ENCODE measurements around the gene PHOSPHO2.

PHOSPHO2 gene, protein sequence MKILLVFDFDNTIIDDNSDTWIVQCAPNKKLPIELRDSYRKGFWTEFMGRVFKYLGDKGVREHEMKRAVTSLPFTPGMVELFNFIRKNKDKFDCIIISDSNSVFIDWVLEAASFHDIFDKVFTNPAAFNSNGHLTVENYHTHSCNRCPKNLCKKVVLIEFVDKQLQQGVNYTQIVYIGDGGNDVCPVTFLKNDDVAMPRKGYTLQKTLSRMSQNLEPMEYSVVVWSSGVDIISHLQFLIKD

DNA sequence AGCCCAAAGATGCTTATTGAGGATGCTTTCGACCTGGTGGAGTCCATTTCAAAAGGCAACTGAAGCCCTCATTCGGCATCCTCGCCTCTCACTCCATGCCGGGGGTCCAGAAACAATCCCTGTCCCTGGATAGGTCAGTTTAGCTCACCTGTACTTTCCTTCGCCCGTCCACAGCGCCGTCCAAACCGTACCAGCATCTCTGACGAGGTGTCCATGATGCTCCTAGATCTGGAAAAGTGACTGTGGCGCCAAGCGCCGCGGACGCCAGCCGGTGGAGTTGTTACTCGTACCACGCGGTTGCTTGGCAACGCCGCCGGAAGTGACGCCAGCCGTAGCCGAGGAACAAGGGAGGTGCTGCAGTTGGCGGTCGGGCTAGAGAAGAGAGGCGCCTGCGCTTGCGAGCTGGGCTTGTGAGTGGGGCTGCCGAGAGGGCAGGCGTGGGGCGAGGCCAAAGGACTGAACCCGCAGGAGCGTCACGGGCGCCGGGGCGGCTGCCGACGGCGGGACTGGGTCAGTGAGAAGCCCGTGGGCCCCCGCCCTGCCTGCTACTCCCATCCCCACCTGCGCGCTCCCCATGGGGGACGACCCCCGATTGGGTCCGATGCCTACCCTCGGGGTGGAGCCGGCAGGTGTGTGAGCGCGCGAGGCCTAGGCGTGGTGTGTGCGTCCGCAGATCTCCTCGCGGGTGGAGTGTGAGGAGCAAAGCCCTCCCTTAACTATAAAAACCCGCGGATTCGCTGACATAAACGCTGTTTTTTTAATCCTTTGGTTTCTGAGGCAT lies at the start of gene PHOSPHO2, which contains the start of gene CFAP210:
PHOSPHO2 (plus strand) TSS at position 357 of the 781 bp plus-strand sequence. CDS start 6,503 bp downstream, outside the sequence.
CFAP210 (minus strand) TSS at position 293 of the 781 bp plus-strand sequence; CDS start at position 215, 78 bp downstream.
- DNase-seq: peak; percentile 96

DNA sequence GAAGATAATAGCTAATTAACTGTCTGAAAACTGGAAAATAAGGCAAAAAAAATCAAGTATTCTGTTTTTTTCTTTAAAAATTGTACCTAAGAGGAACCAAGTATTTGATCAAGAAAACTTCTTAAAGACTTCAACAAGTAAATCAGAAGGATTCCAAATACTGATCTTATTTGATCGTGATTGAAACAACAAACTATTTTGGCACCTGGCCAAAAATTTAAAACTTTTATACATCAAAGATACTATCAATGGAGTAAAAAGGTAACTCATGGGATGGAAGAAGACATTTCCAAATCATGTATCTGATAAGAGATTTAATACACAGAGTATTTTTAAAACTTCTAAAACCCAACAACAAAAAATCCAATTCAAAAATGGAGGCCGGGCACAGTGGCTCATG lies 46.8 kb upstream of the PHOSPHO2 start:
- DNase-seq: no peak

DNA sequence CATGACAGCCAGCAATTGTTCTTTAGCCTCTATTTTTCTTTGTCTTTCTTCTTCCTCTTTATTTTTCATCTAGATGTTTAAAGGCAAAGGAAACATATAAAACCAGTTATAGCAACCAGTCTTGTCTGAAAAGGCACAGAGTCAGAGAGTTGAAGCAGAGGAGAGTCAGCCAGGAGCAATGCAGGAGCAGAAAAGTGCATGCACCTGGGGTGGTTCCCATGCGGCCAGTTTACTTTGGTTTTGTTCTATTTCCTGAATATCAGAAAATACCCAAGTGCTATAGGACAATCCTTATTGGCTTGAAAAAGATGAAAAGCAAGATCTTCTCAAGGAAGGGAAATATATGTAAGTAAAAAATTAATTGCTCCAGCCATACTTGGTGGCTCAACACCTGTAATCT lies 45.0 kb upstream of the PHOSPHO2 start:
- no peak for DNase-seq

DNA sequence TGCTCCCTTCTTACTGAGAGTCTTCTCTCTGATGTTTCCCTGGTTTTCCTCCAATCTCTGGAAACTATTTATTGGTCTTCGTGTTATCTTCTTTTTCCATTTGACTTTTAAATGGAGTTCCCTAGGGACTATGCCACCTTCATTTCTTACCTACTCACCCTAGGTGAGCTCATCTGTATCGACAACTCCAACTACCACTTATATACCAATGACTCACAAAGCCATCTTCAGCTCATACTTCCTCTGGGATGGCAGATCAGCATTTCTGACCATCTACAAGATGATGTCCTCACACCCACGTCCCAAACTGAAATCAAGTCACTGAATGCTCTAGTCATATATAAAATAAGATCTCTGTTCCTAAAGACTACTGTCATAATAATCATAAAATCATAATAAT lies 40.6 kb upstream of the PHOSPHO2 start:
- no peak for DNase-seq

DNA sequence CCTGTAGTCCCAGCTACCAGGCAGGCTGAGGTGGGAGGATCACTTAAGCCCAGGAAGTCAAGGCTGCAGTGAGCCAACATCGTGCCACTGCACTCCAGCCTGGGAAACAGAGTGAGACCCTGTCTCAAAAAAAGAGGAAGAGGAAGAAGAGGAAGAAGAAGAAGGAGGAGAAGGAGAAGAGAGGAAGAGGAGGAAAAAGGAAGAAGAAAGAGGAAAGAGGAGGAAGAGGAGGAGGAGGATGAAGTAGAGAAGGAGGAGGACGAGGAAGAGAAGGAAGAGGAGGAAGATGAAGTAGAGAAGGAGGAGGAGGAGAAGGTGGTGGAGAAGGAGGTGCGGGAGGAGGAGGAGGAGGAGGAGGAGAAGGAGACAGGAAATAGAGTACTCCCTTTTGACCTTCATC lies 38.1 kb upstream of the PHOSPHO2 start:
- DNase-seq: no peak

DNA sequence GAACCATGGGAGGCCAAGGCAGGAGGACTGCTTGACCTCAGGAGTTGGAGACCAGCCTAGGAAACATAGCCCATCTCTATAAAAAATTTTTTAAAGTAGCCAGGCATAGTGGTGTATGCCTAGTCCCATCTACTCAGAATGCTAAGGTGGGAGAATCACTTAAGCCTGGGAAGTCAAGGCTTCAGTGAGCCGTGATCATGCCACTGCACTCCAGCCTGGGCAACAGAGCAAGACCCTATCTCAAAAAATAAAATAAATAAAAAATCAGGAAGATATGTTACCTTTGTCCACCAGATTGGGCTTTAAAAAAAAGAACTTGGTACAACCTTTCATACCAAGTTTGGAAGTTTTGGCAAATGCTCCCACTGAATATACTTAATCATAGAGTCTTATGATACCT lies 35.4 kb upstream of the PHOSPHO2 start:
- no peak for DNase-seq

DNA sequence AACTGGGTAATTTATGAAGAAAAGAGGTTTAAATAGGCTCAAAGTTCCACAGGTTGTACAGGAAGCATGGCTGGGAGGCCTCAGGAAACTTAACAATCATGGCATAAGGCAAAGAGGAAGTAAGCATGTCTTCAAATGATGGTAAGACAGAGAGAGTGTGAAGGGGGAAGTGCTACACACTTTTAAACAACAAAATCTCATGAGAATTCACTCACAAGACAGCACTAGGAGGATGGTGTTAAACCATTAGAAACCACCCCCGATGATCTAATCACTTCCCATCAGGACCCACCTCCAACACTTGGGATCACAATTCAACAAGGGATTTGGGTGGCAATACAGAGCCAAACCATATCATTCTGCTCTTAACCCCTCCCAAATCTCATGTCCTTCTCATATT lies 34.9 kb upstream of the PHOSPHO2 start:
- no peak for DNase-seq

DNA sequence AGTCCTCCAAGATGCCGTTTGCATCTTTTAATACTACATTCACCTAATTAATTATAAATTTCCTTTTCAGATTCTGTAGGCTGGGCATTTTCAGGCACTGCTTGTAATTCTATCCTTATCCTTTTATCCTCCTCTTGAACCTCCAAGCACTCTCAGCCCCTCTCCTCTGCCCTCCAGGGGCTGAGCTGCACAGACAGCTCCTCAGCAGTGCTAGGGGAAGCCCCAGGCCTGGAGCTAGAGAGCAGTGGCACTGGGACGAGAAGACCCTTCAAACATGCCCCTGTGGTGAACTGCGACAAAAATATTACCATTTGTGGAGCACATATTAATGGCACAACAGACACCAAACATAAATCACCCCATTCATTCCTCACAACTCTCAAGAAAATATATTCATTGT lies 33.0 kb upstream of the PHOSPHO2 start:
- DNase-seq: no peak

DNA sequence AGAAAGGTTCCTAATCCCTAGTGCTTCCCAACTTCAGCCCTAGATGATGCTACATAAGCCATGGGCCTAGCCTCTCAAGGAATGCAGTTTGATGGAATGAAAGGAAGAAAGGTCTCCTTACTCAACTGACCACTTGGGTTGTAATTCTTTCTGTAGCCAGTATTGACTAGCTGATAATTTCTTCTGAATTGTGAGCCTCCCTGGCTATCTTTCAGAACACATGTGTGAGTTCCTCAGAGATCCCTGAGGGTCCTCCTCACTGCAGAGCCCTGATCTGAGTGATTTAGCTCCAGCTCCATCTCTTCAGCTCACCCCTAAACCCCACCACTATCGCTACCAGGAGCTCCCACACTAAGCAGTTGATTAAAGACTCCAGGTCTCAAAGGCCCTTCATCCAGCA lies 31.5 kb upstream of the PHOSPHO2 start:
- no peak for DNase-seq

DNA sequence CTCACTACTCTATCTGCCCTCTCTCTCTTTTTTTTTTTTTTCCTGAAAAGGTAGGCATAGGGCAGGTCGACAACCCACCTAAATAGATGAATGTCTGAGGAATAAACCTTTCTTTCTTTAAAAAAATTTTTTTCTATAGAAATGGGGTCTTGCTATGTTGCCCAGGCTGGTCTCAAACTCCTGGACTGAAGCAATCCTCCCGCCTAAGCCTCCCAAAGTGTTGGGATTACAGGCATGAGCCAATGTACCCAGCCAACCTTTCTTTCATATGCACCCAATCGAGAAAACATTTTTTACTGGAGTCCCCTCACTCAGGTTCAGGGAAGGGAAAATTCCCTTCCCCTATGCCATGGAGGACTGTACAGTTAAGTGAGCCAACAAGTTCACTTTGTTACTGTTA lies 31.0 kb upstream of the PHOSPHO2 start:
- no peak for DNase-seq

DNA sequence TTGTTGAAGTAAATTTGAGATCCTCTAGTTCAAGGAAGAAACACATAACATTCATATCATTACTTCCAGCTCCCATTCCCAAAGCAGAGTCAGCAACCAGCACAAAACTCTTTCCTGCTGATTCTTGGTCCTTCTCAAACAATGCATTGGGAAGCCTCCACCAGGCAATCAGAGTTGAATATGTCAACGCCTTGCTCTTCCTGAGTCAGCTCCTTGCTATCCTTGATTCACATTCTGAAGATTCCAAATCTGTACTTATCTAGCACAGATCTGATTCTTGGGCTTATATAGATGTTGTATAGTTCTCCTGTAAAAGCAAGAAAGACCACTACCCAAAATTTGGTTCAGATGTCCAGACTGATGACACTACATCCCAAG lies 29.7 kb upstream of the PHOSPHO2 start:
- no peak for DNase-seq

DNA sequence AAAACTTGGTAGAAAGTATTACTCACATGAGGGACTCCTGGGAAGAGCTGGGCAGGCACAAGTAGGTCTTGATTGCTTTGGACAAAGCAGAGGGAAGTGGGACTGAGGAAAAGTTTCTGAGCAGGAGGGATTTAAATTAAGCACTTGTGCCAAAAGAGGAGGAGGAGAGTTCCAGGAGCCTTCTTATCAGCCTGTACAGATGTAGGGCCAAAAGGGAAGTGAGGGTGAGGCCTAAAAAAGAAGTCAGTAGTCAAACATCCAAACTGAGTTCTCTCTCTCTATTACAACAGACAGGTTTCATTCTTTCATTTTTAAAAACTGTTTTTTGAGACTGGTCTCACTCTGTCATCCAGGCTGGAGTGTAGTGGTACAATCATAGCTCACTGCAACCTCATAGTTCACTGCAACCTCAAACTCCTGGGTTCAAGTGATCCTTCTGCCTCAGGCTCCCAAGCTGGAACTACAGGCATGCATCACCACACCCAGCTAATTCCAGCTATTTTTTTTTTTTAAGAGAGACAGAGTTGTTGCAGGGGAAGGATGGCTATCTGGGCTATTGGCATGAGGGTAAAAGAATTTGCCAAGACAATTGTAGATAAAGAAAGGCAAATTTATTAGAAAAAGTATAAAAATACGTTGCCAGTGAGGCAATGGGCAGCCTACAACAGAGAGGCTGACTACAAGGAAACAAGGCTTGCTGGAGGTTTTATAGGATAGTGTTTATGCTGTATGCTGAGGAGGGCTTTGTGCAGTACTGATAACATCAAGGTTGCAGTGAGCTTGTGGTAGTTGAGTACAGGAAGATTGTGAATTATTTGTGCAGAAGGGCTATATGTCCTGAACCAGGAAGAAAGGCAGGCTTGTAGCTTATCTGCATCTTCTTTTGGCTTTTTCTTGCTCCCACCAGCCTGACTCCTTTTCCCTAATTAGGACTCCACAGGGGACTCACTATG lies 29.0 kb upstream of the PHOSPHO2 start:
- DNase-seq: no peak

DNA sequence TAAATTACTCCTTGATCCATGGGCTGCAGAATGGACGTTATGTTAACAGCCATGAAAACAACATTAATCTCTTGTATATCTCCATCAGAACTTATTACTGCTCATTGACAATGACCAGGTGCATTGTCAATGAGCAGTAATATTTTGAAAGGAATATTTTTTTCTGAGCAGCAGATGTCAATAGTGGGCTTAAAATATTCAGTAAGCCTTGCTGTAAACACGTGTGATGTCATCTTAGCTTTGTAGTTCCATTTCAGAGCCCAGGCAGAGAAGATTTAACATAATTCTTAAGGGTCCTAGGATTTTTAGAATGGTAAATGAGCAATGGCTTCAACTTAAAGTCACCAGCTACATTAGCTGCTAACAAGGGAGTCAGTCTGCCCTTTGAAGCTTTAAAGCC lies 26.7 kb upstream of the PHOSPHO2 start:
- DNase-seq: no peak

DNA sequence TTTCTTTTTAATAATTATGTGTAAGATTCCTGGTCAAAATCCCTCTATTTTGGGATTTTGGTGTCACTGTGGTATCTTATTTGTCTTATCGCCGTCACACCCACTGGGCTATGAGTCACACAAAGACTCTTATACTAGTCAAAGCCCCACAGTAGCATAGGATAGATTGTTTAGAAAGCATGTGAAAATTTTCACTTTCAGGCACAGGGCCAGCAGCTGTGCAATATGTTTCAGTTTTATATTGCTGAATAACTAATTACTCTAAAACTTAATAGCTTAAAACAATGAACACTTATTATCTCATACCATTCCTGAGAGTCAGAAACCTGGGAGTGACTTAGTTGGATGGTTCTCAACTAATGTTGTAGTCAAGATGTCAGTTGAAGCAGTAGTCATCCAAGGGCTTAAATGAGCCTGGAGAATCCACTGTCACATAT lies 24.0 kb upstream of the PHOSPHO2 start:
- no peak for DNase-seq

DNA sequence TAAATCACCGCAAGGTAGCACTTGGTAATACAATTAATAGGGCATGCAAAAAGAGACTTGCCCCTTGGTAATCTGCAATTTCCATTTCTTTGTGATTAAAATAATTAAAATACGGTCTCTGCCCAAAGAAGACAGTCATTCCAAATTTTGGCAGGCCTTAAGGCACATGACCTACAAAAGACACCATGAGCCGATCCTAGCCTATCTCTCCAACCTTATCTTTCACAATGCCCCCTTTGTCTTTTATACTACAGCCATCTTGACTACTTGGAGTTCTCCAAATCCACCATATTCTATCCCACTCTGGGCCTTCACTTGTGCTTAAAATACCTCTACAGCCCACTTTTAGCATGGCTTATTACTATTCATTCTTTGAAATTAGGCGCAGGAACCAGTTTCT lies 23.3 kb upstream of the PHOSPHO2 start:
- no peak for DNase-seq

DNA sequence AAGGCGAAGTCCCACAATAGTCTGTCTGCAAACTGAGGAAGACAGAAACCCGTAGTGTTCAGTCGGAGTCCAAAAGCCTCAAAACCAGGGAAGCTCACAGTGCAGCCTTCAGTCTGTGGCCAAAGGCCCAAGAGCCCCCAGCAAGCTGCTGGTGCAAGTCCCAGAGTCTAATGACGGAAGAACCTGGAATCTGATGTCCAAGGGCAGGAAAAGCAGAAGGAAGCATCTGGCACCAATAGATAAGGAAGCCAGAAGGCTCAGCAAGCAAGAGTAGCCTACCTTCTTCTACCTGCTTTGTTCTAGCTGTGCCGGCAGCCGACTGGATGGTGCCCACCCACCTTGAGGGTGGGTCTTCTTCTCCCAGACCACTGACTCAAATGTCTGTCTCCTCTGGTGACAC lies 21.9 kb upstream of the PHOSPHO2 start:
- no peak for DNase-seq

DNA sequence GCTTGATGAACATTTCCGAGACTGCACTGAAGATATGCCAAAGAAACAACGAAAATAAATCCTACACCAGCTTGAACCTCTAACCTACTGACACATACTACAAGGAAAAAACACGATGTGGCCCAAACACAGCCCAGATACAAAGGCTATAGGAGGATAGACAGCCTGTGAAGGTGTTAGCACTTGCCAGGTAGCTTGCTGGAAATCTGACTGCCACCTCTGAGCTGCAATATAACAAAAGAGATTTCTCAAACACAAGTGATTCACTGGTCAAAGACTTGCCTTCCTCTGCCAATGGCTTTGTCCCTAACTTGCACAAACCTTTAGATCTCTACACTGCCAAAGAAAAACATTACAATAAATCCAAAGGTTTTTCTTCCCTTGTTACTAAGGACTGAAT lies 21.2 kb upstream of the PHOSPHO2 start:
- DNase-seq: no peak

DNA sequence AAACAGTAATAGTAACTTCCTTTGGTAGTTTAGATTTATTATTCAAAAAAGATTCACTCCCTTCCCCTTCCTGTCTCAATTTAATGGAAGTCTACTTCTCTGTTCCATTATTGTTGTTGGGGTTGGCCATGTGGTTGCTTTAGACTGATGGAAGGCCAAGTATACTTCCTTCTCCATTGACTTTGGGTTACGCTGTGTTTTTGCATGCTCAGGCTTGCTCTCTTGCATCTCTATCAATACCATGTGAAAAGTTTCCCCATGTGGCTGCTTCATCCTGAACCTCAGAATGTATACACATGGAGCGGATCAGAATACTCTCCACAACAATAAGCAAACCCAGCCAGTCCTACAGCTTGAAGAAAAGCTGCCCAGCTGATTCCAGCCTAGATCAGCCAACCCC lies 20.3 kb upstream of the PHOSPHO2 start:
- no peak for DNase-seq

DNA sequence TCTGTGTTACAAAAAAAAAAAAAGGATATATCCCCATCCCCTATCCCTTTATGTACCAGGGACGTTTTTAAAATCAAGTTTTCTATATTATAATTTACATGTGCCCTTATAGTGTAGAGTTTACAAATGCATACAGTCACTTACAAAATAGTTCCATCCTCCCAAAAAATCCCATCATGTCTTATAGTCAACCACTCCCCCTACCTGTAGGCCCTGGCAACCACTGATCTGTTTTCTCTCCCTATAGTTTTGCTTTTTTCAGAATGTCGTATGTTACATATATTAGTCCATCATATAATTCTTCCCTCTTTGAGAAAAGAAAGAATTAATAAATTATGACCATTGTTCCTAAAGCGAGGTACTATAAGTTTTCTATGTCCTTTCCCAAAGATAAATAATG lies 17.9 kb upstream of the PHOSPHO2 start:
- DNase-seq: peak; percentile 2

DNA sequence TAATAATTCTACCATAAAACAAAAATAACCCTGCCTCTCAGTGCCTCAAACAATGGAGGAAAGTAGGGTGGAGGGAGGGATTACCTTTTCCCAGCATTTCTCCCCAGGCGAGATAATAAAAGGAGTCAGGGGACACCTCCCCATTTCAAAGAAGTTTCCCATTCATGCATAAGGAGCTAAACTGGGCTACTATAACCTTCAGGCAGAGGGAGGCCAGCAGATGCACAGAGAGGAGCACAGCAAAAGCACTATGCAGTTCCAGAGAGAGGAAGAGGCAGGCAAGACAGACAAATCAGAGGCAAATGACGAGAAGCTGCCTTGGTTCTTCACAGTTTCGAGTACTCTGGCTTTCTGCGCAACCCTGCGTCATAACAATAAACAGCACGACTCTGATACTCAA lies 17.4 kb upstream of the PHOSPHO2 start:
- DNase-seq: no peak

DNA sequence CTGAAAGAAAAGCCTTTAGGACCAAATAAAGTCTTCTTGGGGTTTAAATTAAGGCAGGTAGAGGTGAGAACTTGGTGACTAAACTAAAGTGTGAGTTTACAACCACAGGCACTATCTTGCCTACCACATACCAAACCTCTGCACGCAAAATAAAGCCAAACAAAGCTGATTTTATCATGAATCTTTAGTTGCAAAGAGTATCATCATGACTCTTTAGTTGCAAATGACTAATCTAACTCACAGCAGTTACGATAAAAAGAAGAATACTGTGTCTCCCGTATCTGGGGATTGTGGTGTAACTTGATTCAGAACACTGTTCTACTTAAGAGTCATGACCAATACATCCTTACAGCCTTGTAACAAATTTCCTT lies 11.2 kb upstream of the PHOSPHO2 start:
- no peak for DNase-seq

DNA sequence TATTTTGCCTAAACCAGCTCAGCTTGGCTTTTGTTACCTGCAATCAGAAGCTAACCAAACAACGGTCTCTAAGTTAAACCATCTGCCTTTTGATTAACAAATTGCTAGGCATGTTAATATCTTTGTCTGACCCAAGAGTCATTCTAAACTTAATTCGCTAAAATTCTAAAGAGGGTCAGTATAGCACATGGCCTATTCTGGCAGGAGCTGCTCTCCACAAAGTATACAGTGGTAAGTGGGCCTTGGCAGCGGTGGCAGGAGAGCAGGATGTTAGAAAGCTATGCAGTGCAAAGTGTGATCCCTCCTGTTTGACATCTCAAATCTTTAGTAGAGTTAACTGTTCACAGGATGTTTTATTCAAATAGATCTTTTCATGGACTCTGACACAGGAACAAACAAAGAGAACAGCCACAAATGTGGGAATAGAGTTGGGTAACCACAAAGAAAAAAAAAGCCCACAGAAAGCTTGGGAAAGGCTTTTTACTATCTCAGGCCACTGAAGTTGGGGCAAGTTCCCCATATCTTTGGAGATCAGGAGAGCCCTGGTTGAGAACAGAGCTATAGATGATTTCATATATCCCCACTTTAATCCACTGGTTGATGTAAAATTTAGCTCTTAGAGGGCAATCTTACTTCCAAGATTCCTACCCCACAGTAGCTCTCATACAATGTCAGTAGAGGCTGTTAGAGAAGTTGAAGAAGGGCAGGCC lies 10.7 kb upstream of the PHOSPHO2 start:
- DNase-seq: no peak

DNA sequence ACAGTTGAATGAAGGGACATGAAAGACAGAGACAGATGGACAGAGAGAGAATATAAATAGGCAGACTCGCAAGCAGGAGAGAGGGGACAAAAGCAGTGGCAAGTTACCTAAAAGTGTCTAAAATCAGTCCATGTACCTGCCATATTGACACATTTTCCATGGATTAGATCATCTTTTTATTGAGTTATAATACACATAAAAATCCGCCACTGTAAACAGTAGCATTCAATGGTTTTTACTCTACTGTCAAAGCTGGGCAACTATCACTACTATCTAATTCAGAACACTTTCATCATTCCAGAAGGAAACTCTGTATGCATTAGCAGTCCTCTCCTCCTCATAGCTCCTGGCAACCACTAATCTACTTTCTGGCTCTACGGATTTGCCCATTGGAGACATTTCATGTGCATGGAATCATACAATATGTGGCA lies 10.1 kb upstream of the PHOSPHO2 start:
- DNase-seq: no peak

Measured in NCI-H69 (cell line).